Endometrial microvascular endothelial cells (primary cell): ENCODE measurements around the gene CREB3L2. TPM values are rescaled to one million over a fixed set of nuclear protein-coding genes. Genes with fewer than 3 reads are reported as not detected.

ENCODE experiments used
- in situ Hi-C: cut with HindIII; loops from 2 replicates; pipeline ENCODE4 v1.10.0; 2017; ENCODE audit warnings: low sequenced_read_pairs, low pct_unique_long_range_greater_than_20kb; ENCODE audit errors: inconsistent ontology term
- total RNA-seq: library from RNA; depleted of rRNA; stranded (reverse); fragments of >200 nt; gene quantifications from one replicate; pipeline ENCODE4 v1.2.3, GENCODE V29; 2015; ENCODE audit errors: inconsistent ontology term

CREB3L2 gene
- total RNA-seq, 1 donor from 2014 or later = 38.9 TPM

DNA sequence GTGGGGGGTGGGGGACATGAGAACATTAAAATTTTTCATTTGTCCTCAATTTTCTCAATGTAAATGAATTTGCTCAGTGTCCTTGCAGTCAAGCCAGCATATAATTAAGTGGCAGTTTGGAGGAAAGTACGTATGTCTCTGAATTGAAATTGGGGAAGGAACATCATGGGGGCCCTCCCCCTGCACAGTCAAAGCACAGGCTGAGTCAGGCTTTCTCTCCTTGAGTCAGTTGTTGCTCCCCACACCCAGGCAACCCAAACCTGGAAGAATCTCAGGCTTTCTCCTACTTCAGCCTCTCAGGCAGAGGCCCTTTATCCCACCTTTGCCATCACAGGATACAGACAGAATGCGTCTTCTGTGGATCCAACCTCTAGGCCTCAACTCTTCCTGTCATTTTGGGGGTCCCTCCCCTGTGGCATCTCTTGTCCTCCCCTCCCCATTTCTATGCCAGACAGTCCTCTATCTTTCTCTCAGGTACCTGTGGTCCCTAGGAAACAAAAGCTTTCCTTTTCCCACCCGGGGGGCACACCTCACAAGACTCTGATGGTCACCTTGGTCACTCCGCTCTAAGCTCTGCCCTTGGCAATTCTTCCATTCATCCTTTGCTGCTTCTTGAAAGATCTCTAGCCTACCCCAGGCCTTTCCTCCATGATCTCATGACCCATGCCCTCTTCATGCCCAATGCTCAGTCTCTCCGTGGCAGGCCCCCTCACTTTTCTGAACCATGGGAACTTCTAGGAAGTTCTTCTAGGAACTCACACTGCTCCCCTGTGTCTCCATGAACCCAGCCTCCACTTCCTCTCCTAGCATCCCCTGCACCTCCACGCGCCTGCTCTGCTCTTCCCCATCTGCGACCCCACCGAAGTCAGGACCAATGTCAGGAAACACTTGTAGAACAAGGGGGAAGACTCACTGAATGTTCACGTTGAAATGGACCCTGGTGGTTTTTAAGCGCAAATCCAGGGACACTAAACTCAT lies 40.4 kb downstream of the CREB3L2 start:
- in situ Hi-C loops = no loop called here

DNA sequence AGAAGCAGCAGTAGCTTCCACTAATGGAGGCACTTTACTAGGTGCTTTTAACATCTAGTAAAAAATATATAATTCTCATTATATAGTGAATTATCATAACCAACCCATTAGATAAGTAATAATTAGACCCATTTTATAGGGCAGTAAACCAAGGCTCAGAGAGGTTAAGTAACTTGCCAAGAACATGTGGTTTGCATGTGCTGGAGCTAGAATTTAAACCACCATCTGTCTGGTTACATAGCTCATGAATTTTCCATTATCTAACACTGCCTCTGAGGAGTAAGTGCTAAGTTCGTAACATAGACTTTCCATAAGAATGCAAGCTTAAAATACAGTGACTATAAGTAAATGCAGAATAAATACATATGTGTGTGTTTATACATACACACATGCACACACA lies 41.9 kb downstream of the CREB3L2 start:
- in situ Hi-C loops = no loop called here

DNA sequence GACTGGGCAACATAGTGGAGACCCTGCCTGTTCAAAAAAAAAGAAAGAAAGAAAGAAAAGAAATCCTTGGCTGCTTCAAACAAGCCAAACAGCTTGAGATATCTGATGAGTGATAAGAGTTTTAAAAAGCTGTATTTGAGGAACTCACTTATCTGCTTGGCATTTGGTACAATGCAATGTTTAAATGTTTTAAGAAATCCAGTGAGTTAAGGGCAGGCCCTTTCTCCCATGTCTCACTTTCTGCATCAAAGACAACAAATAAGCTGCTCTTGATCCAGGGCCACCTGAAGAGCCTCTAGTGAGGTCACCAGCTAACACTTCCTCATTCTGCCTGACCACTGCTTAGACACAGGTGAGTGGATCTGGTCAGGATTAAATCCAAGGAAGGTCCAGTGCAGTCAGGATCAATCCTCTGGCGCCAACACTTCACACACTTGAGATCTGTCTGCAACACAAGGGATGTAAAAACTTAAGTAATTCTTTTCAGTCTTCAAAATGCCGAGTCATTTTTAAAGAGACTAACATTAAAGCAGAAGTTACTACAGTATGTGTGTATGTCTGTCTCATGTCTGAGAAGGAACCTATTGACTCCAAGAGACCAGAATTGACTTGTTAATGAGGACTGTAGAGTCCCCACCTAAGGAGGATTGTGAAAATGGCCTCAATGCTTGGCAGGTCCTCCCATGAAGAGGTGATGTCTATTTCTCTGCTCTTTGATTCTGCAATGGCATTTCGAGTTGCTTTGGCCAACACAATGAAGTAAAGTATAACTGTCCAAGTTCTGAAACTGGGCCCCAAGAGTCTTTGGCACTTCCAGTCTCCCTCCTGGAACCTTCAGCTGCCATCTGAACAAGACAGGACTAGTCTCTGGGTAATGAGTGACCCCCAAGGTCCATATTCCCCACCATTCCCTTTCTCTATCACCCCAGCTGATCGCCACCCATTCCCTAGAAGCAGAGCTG lies 43.1 kb downstream of the CREB3L2 start:
- in situ Hi-C loops = no loop called here

DNA sequence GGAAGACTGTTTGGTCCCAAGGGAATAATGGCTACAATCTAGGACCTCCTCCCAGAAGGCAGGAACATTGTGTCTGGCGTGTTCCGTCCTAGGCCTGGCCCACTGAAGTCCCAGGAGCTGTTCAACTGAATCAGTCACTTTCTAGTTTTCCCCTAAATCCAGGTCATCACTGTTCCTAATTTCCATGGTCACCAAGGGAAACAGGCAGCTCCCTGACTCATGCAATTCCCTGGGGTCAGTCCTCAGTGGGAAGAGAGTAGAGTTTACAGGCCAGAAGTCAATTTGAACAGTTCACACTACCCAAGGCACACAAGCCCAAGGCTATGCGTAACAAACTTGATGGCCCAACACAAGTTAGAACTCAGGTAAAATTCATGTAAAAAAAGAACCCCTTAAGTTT lies 44.0 kb downstream of the CREB3L2 start:
- in situ Hi-C loops = no loop called here

DNA sequence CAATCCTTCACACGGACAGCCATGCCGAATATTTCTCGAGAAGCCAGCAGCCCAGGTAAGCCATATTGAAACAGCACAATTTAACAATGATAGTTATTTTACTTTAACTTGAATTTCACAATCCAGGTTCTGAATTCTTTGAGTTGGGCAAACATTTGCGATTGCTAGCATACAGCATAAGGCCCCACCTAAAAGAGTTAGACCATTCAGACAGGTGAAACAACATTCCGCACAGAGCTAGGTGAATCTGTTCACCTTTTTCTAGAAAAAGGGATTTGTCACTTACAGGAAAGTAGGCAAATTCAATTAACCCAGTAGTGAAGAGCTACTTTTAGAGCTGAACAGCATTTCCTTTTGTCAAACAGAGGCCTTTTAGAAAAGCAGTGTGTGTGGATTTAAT lies 45.3 kb downstream of the CREB3L2 start:
- in situ Hi-C loops = no loop called here

DNA sequence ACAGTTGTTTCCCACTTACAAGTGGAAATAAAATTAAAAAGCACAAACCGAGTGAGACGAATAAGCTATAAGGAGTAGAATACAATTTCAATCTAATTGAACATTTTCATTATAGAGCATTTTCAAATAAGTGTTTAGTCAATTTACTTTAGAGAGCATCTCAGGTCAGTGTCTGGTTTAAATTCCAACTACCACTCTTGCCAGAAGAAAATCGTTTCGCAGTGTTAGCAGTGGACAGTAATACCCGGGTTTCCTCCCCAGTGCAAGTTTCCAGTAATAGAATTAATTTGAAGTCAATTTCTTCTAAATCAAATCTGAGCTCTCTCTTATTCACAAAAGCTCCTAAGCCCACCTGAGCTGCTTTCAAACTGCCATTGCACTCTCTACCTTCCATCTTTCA lies 45.7 kb downstream of the CREB3L2 start:
- in situ Hi-C loops = no loop called here

DNA sequence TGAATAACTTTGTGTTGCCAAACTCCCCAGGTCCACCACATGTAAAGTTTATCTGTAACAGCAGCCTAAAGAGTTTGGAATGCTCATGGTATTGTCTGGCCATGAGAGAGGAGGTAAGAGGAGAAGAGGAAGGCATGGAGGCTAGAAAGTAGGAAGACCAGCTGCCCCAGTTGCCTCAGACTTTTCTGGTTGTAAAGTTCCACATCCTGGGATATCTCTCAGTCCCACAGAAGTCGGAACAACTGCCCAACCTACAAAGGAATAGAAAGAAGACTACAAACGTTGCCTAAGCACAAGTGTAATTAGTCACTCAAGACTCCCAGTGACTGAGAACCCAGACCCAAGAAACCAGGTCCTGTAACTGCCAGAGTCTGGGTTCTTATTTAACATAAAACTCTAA lies 47.3 kb downstream of the CREB3L2 start:
- in situ Hi-C loops = no loop called here

DNA sequence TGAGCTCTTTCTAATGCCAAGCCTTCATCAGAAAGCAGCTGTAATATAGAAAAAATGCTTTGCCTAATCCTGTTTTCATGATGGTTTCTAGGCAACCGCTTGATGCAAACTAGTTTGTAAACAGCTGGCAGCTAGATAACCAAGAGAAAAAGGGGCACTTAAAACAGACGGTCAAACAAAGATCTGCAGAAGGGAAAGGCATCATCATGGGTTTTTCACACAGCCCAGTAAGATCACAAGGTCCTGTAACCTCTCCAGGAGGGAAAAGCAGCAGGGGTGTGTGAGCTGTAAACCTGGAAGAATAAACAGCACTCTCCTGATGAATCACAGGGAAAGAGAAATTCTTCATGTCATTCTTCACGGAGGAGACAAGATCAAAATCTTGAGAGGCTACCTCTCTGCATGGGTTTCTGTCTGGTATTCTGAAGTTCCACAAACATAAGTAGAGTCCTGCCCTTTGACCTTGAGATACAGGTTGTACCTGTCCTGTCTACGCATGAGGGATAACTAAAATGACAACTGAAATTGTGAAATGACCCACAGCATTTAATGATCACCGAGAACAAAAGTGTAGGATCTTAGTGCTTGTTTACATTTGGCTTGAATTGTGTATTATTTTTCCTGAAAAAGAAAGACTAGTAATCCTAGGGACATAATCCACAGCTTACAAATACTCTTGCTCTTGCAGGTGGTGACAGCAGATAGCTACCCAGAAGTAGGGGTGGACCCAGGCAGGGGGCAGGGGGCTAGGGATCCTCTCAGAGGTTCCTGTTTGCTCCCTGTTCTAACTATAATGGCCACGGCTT lies 48.0 kb downstream of the CREB3L2 start:
- in situ Hi-C loops = no loop called here

DNA sequence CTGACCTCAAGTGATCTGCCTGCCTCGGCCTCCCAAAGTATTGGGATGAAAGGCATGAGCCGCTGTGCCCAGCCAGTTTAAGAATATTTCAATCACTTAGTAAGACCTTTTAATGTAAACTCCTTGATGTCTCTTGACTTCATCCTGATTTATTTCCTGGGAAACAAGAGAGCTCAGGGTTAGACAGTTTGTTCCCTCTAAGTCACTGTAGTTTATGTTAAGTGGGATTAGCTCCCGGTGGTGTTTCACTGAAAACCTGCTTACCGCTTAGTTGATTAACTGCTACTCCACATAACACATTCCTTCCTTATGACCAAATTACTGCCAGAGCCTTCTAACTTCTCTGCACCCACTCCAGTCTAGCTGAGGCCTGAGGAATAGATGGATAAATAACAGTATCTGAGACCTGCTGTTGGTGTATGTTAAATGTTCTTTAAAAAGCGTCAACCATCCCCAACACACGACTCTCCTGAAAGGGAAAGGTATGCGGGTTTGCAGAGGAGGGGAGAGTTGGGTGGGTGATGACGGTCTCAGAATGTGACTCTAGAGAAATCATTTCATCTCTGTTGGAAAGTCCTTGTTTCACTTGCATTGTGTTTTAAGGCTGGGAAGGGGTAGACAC lies 48.7 kb downstream of the CREB3L2 start:
- in situ Hi-C loops = no loop called here

DNA sequence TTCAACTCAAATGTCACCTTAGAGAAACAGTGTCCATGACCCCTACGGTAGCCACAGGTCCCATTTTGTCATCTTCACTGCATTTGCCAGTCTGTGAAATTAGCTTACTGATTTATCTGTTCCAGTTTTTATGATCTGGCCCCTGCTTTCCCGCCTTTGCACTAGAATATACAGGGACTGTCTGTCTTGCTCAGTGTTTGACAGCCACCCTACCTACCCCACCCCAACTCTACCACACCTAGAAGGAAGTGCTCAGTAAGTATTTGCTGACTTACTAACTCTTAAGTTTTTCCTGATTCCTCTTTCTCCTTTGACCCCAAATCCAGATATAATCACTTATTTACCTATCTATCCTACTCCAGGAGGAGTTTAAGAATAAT lies 49.5 kb downstream of the CREB3L2 start:
- in situ Hi-C loops = no loop called here

DNA sequence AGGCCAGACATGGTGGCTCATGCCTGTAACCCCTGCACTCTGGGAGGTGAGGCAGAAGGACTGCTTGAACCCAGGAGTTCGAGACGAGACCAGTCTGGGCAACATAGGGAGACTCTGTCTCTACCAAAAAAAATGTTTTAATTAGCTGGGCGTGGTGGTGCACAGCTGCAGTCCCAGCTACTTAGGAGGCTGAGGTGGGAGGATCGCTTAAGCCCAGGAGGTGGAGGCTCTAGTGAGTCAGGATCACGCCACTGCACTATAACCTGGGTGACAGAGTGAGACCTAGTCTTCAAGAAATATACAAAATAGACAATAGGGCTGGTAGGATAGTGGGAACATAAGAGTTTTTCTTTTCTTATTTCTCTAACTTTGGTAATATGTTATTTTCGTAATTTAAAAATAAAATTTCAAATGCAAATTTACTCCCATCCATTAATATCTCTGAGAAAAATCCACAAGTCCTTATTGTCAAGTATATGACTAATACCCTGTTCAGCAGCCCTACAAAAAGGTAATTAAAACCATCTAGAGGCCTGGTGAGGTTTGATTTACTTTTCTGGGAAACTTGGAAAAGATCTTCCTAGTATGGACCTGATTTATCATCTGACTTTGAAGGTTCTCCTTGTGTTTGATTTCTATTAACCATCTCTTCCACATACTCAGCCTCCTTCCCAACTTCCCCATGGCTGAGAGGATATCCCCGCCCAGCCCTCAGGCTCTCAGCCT lies 50.0 kb downstream of the CREB3L2 start:
- in situ Hi-C loops = no loop called here

DNA sequence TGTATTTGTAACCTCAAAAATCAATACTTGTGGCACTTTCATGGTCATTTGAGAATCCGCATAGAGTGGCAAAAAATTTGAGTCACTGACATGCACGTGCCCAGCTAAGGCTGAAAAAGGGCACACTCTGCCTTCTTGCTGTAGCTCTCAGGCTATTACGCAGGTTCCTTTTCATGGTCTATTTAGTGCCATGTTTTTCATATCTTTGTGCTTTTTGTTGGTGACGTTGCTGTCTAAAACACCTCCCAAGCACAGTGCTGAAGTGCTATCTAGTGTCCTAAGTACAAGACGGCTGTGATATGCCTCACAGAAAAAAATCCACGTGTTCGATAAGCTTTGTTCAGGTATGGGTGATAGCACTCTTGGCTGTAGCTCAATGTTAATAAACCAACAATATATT lies 50.9 kb downstream of the CREB3L2 start:
- in situ Hi-C loops = no loop called here

DNA sequence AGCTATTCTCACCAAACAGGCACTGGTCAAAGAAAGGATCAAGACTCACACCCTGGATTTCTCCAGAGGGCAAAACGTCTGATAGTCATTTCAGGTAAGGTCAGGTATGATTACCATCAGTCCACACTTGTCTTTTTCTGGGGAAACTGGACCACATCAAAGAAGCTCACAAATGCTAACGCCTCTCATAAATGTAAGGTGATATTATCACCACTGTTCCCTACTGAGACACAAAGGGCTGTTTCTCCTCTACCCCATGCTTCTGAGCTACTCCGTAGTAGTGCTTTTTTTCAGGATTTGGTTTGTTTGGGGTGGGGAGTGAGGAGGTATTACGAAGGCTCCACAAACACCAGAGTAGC lies 51.6 kb downstream of the CREB3L2 start:
- in situ Hi-C loops = no loop called here

DNA sequence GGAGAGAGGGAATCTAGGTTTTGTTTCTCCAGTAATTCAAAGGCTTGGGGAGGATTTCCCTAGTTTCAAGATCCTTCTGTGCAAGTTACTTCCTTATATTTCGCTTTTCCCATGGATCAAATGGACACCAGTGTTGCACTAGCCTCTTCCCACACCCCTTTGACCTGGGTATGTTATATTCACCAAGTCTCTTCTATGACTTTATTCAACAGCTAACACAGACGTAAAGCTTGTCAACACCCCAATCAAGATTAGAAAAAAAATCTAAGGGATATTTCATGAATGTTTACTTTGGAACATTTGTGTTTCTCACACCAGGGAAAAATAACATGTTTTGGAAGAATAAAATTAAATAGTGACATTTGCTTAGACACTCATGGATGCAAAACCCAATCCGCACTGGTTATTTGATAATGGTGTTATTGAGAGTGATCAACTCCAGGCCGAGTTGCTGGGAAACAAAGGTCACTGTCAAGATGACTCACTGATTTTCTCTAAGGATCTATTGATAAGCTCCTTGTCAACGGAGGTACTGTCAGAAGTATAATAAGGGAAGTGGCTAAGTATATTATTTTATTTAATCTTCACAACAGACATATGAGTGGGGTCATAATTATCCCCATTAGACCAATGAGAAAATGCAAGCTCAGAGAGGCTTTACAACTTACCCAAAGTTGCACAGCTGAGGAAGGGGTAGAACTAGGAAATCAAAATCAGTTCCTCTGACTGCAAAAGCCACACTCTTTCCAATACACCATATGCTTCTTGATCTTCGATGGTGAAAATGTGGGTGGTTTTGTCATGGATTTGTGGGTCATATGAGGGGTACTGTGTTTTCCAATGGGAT lies 52.2 kb downstream of the CREB3L2 start:
- in situ Hi-C loops = loop anchor here (10.0 kb wide), 1 partner anchor 45 kb away; no protein-coding TSS in a partner anchor

DNA sequence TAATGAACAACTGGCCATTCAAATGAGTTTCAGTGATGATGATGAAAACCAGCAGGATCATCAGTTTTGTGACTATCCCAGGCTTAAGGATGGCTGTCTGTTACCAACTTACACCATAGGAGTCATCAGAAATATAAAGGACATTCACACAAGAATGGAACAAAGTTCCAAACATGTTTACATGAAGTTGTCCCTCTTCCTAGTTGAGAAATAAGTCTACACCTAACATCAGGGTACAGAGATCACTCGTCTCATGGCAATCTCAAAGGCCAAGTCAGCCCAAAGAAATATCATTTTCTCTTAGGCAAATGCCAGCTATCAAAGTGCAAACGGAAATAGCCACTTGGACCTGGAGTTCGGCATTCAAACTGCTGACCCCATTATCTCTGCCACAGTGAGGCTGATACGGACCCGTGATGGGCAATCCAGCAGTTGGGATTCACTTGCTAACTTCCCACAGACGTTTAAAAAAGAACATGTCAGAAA lies 53.0 kb downstream of the CREB3L2 start:
- in situ Hi-C loops = loop anchor here (10.0 kb wide), 1 partner anchor 46 kb away; no protein-coding TSS in a partner anchor

DNA sequence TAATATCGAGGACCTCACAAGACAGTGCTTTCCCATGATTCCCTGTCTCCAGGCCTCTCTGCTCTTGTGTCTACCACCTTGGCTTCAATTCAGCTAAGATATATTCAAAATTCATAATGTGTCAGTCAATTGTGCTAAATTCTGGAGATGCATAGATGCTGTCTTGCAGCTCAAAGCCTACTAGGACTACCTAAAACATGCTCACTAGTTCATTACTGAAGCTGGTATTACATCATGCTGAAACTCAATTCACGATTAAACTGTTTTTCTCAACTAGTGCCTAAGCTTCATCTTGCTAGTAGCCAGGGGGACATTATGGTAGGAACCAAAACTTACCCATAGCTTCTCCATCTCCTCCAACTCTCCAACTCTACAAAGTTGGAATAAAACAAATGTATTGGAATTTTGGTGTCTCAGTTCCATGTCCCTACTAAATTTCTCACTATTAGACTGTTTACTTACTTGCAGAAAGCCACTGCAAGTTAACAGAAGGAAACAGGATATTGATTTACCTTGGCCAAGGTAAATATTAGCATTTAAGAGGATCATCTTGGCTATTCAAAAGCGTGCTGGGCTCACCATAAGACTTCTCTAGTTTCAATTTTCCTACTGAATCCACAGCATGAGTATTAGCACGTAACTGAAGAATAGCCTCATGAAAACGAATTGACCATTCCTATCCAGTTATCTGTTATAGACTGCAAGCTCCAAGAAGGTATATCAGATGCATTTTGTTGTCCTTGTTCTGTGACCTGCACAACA lies 53.6 kb downstream of the CREB3L2 start:
- in situ Hi-C loops = loop anchor here (10.0 kb wide), 1 partner anchor 47 kb away; no protein-coding TSS in a partner anchor
